HCT116 (cell line): ENCODE data around the gene TPO. TPM values are rescaled to one million over a fixed set of nuclear protein-coding genes. Genes with fewer than 3 reads are reported as not detected.

Experiments
- ATAC-seq: fragments of 200-7000 bp; cut with Tn5 transposase; 2 replicates; pipeline ENCODE4 v1.9.1; 2020; ENCODE audit warnings: mild to moderate bottlenecking, moderate library complexity
- BruUV-seq: library from RNA; stranded (reverse); fragments of 400-500 nt; replicated peaks from 2 replicates; lab custom pipeline; 2021; lab: Mats Ljungman, UMichigan
- CTCF ChIA-PET: fragments of 300-600 bp; sonication (Branson Sonifier 250); formaldehyde crosslinking; loops from one replicate; lab custom pipeline; 2021; ENCODE audit warnings: antibody characterized with exemption; lab: Charles Lee
- POLR2A ChIA-PET: fragments of 300-600, 350-600 bp; sonication (Branson Sonifier 250); formaldehyde crosslinking; loops from one replicate; lab custom pipeline; 2021; ENCODE audit warnings: antibody characterized with exemption; lab: Charles Lee
- RAD21 ChIA-PET, 2 experiments: fragments of 300-600 bp; sonication (Branson Sonifier 250); formaldehyde crosslinking; loops; one replicate each; lab custom pipeline; 2023; ENCODE audit warnings: low total read pairs in 2 of 2; ENCODE audit not compliant: uncharacterized antibody in 2 of 2, unreplicated experiment in 2 of 2, low non-redundant PET in 1 of 2; lab: Charles Lee
- DNase-seq: peaks from one replicate; pipeline ENCODE4 v3.0.0-alpha.2; 2010; ENCODE audit warnings: low read depth, low spot score
- H2AFZ ChIP-seq: fragments of 200-600 bp; shearing (Covaris generic), sonication (generic); 2 replicates; pipeline ENCODE4 v1.6.1; 2017; ENCODE audit warnings: low read depth, mixed run types, mixed read lengths, antibody characterized with exemption, low read length; ENCODE audit not compliant: poor library complexity, severe bottlenecking
- H3K27ac ChIP-seq: 2 replicates; pipeline ENCODE4 v1.5.1; 2012; ENCODE audit warnings: low read depth, low read length
- H3K27me3 ChIP-seq: fragments of 200-600 bp; sonication (generic); 2 replicates; pipeline ENCODE4 v1.6.1; 2016; ENCODE audit warnings: mixed run types, low read length, mixed read lengths; ENCODE audit not compliant: insufficient read depth
- H3K36me3 ChIP-seq, 2 experiments: fragments of 200-500 bp in 1 of 2; fragments of 200-600 bp in 1 of 2; sonication (Bioruptor generic) in 1 of 2; sonication (generic) in 1 of 2; 2 replicates each; pipeline versions ENCODE4 v1.5.1 to v1.6.1; 2014 to 2016; ENCODE audit warnings: low read length in 2 of 2, inconsistent platforms in 1 of 2, mixed read lengths in 1 of 2, mixed run types in 1 of 2; ENCODE audit not compliant: insufficient read depth in 2 of 2, control insufficient read depth in 1 of 2
- H3K4me1 ChIP-seq, 2 experiments: fragments of 200-600 bp in 1 of 2; sonication (generic) in 1 of 2; 2 replicates each; pipeline versions ENCODE4 v1.5.1 to v1.6.1; 2012 to 2017; ENCODE audit warnings: low read length in 2 of 2, inconsistent platforms in 1 of 2, mild to moderate bottlenecking in 1 of 2, mixed read lengths in 1 of 2, mixed run types in 1 of 2, moderate library complexity in 1 of 2; ENCODE audit not compliant: insufficient read depth in 2 of 2, control insufficient read depth in 1 of 2
- H3K4me2 ChIP-seq: fragments of 200-600 bp; sonication (generic); 2 replicates; pipeline ENCODE4 v1.6.1; 2017; ENCODE audit warnings: mixed run types, low read length, mixed read lengths
- H3K4me3 ChIP-seq, 2 experiments: fragments of 200-600 bp in 1 of 2; sonication (generic) in 1 of 2; replicated peaks in 1 of 2; 2 replicates each; pipeline ENCODE4 v1.5.1; 2011 to 2016; ENCODE audit warnings: low read length in 2 of 2, control low read depth in 1 of 2, low read depth in 1 of 2, mild to moderate bottlenecking in 1 of 2, mixed read lengths in 1 of 2, mixed run types in 1 of 2
- H3K79me2 ChIP-seq: fragments of 200-600 bp; sonication (generic); 2 replicates; pipeline ENCODE4 v1.6.1; 2017; ENCODE audit warnings: mild to moderate bottlenecking, mixed run types, low read length, moderate library complexity, mixed read lengths; ENCODE audit not compliant: insufficient read depth
- H3K9ac ChIP-seq: fragments of 200-600 bp; sonication (generic); 2 replicates; pipeline ENCODE4 v1.6.1; 2016; ENCODE audit warnings: low read length, mixed read lengths
- H3K9me2 ChIP-seq: fragments of 200-600 bp; sonication (generic), shearing (Covaris generic); 2 replicates; pipeline ENCODE4 v1.6.1; 2017; ENCODE audit warnings: mixed run types, mild to moderate bottlenecking, moderate library complexity; ENCODE audit not compliant: insufficient read depth
- H3K9me3 ChIP-seq, 2 experiments: fragments of 200-500 bp in 1 of 2; fragments of 200-600 bp in 1 of 2; sonication (Bioruptor generic) in 1 of 2; sonication (generic) in 1 of 2; 2 replicates each; pipeline ENCODE4 v1.6.1; 2014 to 2017; ENCODE audit warnings: low read length in 2 of 2, mixed read lengths in 2 of 2, inconsistent platforms in 1 of 2, low read depth in 1 of 2, mild to moderate bottlenecking in 1 of 2, mixed run types in 1 of 2, moderate library complexity in 1 of 2; ENCODE audit not compliant: control insufficient read depth in 1 of 2, insufficient read depth in 1 of 2
- H4K20me1 ChIP-seq: fragments of 200-600 bp; sonication (generic), shearing (Covaris generic); 2 replicates; pipeline ENCODE4 v1.6.1; 2017; ENCODE audit warnings: mixed run types, mild to moderate bottlenecking, moderate library complexity; ENCODE audit not compliant: insufficient read depth
- EGR1 ChIP-seq: IDR thresholded peaks from 2 replicates; pipeline ENCODE4 v1.6.1; 2012; ENCODE audit warnings: low read depth
- EZH2 ChIP-seq: fragments of 200-600 bp; sonication (generic); IDR thresholded peaks from 2 replicates; pipeline ENCODE4 v1.6.1; 2017; ENCODE audit warnings: antibody characterized with exemption, mixed run types
- EZH2phosphoT487 ChIP-seq: fragments of 200-600 bp; IDR thresholded peaks from 2 replicates; pipeline ENCODE4 v1.6.1; 2018; ENCODE audit warnings: antibody characterized with exemption, borderline replicate concordance
- FOSL1 ChIP-seq: IDR thresholded peaks from 2 replicates; pipeline ENCODE4 v1.6.1; 2012; ENCODE audit warnings: low read depth
- JUND ChIP-seq: IDR thresholded peaks from 2 replicates; pipeline ENCODE4 v1.6.1; 2012
- MAX ChIP-seq: IDR thresholded peaks from 2 replicates; pipeline ENCODE4 v1.6.1; 2012
- POLR2A ChIP-seq: IDR thresholded peaks from 2 replicates; pipeline ENCODE4 v1.7.0; 2011; ENCODE audit warnings: borderline replicate concordance; ENCODE audit not compliant: insufficient read depth, insufficient read length; ENCODE audit errors: extremely low read depth
- POLR2AphosphoS5 ChIP-seq: IDR thresholded peaks from 2 replicates; pipeline ENCODE4 v1.6.1; 2011; ENCODE audit warnings: mild to moderate bottlenecking, low read depth, low read length, moderate library complexity
- RAD21 ChIP-seq: IDR thresholded peaks from 2 replicates; pipeline ENCODE4 v1.6.1; 2012; ENCODE audit warnings: low read depth, mild to moderate bottlenecking
- REST ChIP-seq: IDR thresholded peaks from 2 replicates; pipeline ENCODE4 v1.6.1; 2012; ENCODE audit warnings: low read depth
- SIN3A ChIP-seq: IDR thresholded peaks from 2 replicates; pipeline ENCODE4 v1.6.1; 2012; ENCODE audit warnings: low read depth
- SP1 ChIP-seq: IDR thresholded peaks from 2 replicates; pipeline ENCODE4 v1.6.1; 2012; ENCODE audit warnings: low read depth
- SRF ChIP-seq: IDR thresholded peaks from 2 replicates; pipeline ENCODE4 v1.6.1; 2012; ENCODE audit warnings: low read depth
- TCF7L2 ChIP-seq: IDR thresholded peaks from 2 replicates; pipeline ENCODE4 v1.7.0; 2011; ENCODE audit warnings: borderline replicate concordance, inconsistent platforms; ENCODE audit not compliant: insufficient read depth, insufficient read length; ENCODE audit errors: extremely low read depth
- YY1 ChIP-seq: IDR thresholded peaks from 2 replicates; pipeline ENCODE4 v1.6.1; 2011; ENCODE audit warnings: low read length, low read depth, moderate library complexity, mild to moderate bottlenecking; ENCODE audit not compliant: insufficient replicate concordance; ENCODE audit errors: extremely low read depth
- ZFX ChIP-seq: fragments of 450-650 bp; IDR thresholded peaks from 2 replicates; pipeline ENCODE4 v1.6.1; 2017
- ZNF274 ChIP-seq: fragments of 200-500 bp; sonication (Bioruptor generic); IDR thresholded peaks from 2 replicates; pipeline ENCODE4 v1.6.1; 2014; ENCODE audit warnings: mild to moderate bottlenecking, low read depth, low read length, inconsistent platforms
- intact Hi-C: fragments of 100-400 bp; cut with micrococcal nuclease; formaldehyde crosslinking; loops from 2 replicates; pipeline ENCODE4 v1.10.0; 2022
- total RNA-seq: library from RNA; stranded (reverse); gene quantifications from one replicate; pipeline ENCODE4 v1.2.1, GENCODE V29; 2021; ENCODE audit not compliant: unreplicated experiment
- TF ChIP-seq, protein P1 (sequence below): IDR thresholded peaks from 2 replicates; pipeline ENCODE4 v1.6.1; 2012

TPO gene
- total RNA-seq, 1 experiment from 2014 or later, result not detected

DNA sequence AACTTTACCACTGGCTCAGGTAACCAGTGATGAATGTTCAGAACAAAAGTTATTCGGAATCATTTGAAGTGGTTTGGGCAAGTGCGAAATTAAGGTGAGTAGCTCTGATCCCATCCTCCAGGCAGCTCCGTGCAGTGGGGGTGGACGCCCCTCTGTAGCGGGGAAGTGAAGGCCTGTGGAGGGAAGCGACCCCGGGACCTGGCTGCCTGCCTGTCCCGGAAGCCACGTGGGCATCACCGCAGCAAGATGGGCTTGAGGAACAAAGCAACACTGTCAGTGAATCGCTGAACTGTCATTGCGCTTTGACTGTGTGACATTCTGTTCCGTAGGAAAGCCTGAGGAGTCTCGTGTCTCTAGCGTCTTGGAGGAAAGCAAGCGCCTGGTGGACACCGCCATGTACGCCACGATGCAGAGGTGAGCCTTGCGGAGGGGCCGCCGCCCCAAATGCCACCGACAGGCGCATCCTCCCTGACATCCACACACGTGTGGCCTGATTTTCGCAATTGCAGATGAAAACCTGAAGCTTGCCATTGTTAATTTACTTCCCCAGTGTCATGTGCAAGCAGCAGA is 9.5 kb downstream of the TPO start:
- no peak overlapping the region for H3K9ac ChIP-seq
- H3K4me2 ChIP-seq, result no peak overlapping the region
- H3K4me3 ChIP-seq, result no peak overlapping the region
- H3K36me3 ChIP-seq, result no peaks in the 10 kb centered on the region
- ATAC-seq (no peak), DNase-seq (no peak)
- no TSS peak for BruUV-seq
- H3K9me2 ChIP-seq, result no peaks in the 10 kb centered on the region
- ChIA-PET RAD21 (no interaction called here), CTCF (no interaction called here), POLR2A (no interaction called here)
- TF ChIP-seq RAD21 (no peak), YY1 (no peak), ZFX (no peak), TCF7L2 (no peak), EZH2 (no peak), EGR1 (no peak), JUND (no peak)
- H3K4me1 ChIP-seq, result no peaks in the 10 kb centered on the region
- H3K79me2 ChIP-seq, result no peaks in the 10 kb centered on the region
- no peak overlapping the region for H2AFZ ChIP-seq
- no peaks in the 10 kb centered on the region for H3K9me3 ChIP-seq
- H3K27ac ChIP-seq, result no peak overlapping the region
- no peaks in the 10 kb centered on the region for H4K20me1 ChIP-seq
- peaks cover 37% of the 10 kb centered on the region for H3K27me3 ChIP-seq
- intact Hi-C loops, result no loop called here

- H3K27ac ChIP-seq, result no peak overlapping the region
- no peak overlapping the region for H3K9ac ChIP-seq
- no peaks in the 10 kb centered on the region for H3K4me1 ChIP-seq
- no peak overlapping the region for H2AFZ ChIP-seq
- ChIA-PET POLR2A (no interaction called here), CTCF (no interaction called here), RAD21 (no interaction called here)
- no peak for DNase-seq
- no peak overlapping the region for H3K4me2 ChIP-seq
- no peaks in the 10 kb centered on the region for H3K9me3 ChIP-seq
- no peaks in the 10 kb centered on the region for H3K9me2 ChIP-seq
- H3K36me3 ChIP-seq, result no peaks in the 10 kb centered on the region
- no peaks in the 10 kb centered on the region for H4K20me1 ChIP-seq
- no peak overlapping the region for H3K4me3 ChIP-seq
- no peaks in the 10 kb centered on the region for H3K79me2 ChIP-seq
- TF ChIP-seq FOSL1 (no peak), REST (no peak), MAX (no peak), EGR1 (no peak), ZNF274 (no peak), SP1 (no peak), POLR2A (no peak), EZH2phosphoT487 (no peak), YY1 (no peak), SRF (no peak), RAD21 (no peak), SIN3A (no peak), EZH2 (no peak), POLR2AphosphoS5 (no peak)
- TF ChIP-seq, protein P1, sequence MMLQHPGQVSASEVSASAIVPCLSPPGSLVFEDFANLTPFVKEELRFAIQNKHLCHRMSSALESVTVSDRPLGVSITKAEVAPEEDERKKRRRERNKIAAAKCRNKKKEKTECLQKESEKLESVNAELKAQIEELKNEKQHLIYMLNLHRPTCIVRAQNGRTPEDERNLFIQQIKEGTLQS, result no peak
- H3K27me3 ChIP-seq, result peaks cover 26% of the 10 kb centered on the region
- no TSS peak for BruUV-seq
- intact Hi-C loops, result no loop called here
- no peak for ATAC-seq
Observed at GRCh38 chr2:1427086-1427485, 13.8 kb downstream of the TPO start.
